Sigmoid colon (tissue), 7 donors: ENCODE results near the gene ALPK3. TPM values are rescaled to one million over a fixed set of nuclear protein-coding genes. Genes with fewer than 3 reads are reported as not detected.

Experiments
- DNase-seq: peaks from one replicate; pipeline ENCODE4 v3.0.0-alpha.2; 2019
- H3K27ac ChIP-seq, 4 donors: fragments of 200-600 bp; sonication (generic); one replicate each; pipeline ENCODE4 v1.5.1; 2016 to 2019; ENCODE audit warnings: mild to moderate bottlenecking in 1 of 4
- H3K27me3 ChIP-seq, 3 donors: fragments of 200-600 bp; sonication (generic); one replicate each; pipeline ENCODE4 v1.5.1; 2019; ENCODE audit warnings: mild to moderate bottlenecking in 1 of 3
- H3K36me3 ChIP-seq, 4 donors: fragments of 200-600 bp; sonication (generic); one replicate each; pipeline ENCODE4 v1.5.1; 2016 to 2019
- H3K4me1 ChIP-seq, 4 donors: fragments of 200-600 bp; sonication (generic); one replicate each; pipeline ENCODE4 v1.5.1; 2017 to 2019
- H3K4me3 ChIP-seq, 4 donors: fragments of 200-600 bp; sonication (generic); one replicate each; pipeline ENCODE4 v1.5.1; 2017 to 2019; ENCODE audit warnings: mild to moderate bottlenecking in 2 of 4, moderate library complexity in 1 of 4
- H3K9me3 ChIP-seq, 4 donors: fragments of 200-600 bp in 3 of 4; sonication (generic) in 3 of 4; one replicate each; pipeline versions ENCODE4 v1.5.1 to v1.6.1; 2013 to 2019
- CTCF ChIP-seq, 4 experiments: fragments of 450-650 bp in 3 of 4; fragments of 200-600 bp in 1 of 4; IDR thresholded peaks; one replicate each; pipeline ENCODE4 v1.5.1; 2016 to 2019; ENCODE audit warnings: antibody characterized with exemption in 4 of 4, mild to moderate bottlenecking in 3 of 4, moderate library complexity in 2 of 4
- EP300 ChIP-seq, 4 donors: sonication (generic); formaldehyde crosslinking; IDR thresholded peaks; one replicate each; pipeline ENCODE4 v1.6.1; 2017; ENCODE audit warnings: antibody characterized with exemption in 4 of 4
- POLR2A ChIP-seq, 2 donors: fragments of 450-650 bp; IDR thresholded peaks; one replicate each; pipeline ENCODE4 v1.6.1; 2016; ENCODE audit warnings: antibody characterized with exemption in 2 of 2, mild to moderate bottlenecking in 2 of 2, moderate library complexity in 2 of 2
- POLR2AphosphoS5 ChIP-seq, 4 donors: sonication (generic); formaldehyde crosslinking; IDR thresholded peaks; one replicate each; pipeline ENCODE4 v1.6.1; 2017; ENCODE audit warnings: antibody characterized with exemption in 4 of 4
- WGBS, 2 donors: extraction: QIAGEN DNeasy Blood & Tissue Kit; methylation state at CpG; one replicate each; pipeline ENCODE4 v1.1.7; 2013; 5-methylcytosine and 5-hydroxymethylcytosine counted together
- intact Hi-C: fragments of 100-400 bp; cut with DNase I; formaldehyde crosslinking; loops from one replicate; pipeline ENCODE4 v1.15.1; 2023
- polyA plus RNA-seq, 3 donors: library from polyadenylated mRNA; stranded (reverse); fragments of 200-250 nt; gene quantifications; one replicate each; pipeline ENCODE4 v1.2.3, GENCODE V29; 2013
- total RNA-seq, 4 donors: library from RNA; depleted of rRNA; stranded (reverse); fragments of >200 nt; gene quantifications; one replicate each; pipeline ENCODE4 v1.1.0, GENCODE V29; 2016
- donor health status: healthy with polysubstance abuse.
- donor health status: Bipolar disorder and iron deficiency.
- donor health status: healthy.

ALPK3 gene
- total and polyA plus RNA-seq, 7 donors = under 0.01 to 41.0 (median 3.9) TPM

- H3K4me1 ChIP-seq = no peaks in the 10 kb centered on the region
- TF ChIP-seq POLR2A (IDR thresholded peaks at IDR 0.05) (no peak), POLR2AphosphoS5 (IDR thresholded peaks at IDR 0.05) (no peak), EP300 (IDR thresholded peaks at IDR 0.05) (no peak), CTCF (IDR thresholded peaks at IDR 0.05) (no peak)
- no peaks in the 10 kb centered on the region for H3K9me3 ChIP-seq
Measured at GRCh38 chr15:84886984-84887299, 69.8 kb downstream of the ALPK3 start.

GRCh38 chr15:84887938-84888337 is 70.8 kb downstream of the ALPK3 start:
- no peak overlapping the region for H3K27ac ChIP-seq
- no peak overlapping the region for H3K4me3 ChIP-seq
- intact Hi-C loops = no loop called here
- no peaks in the 10 kb centered on the region for H3K4me1 ChIP-seq
- no peaks in the 10 kb centered on the region for H3K9me3 ChIP-seq
- H3K36me3 ChIP-seq = no peaks in the 10 kb centered on the region
- 75 to 82% methylated on average over 4 of the region's 4 CpGs for WGBS, 2 donors
- TF ChIP-seq POLR2AphosphoS5 (IDR thresholded peaks at IDR 0.05) (no peak), CTCF (IDR thresholded peaks at IDR 0.05) (no peak), POLR2A (IDR thresholded peaks at IDR 0.05) (no peak), EP300 (IDR thresholded peaks at IDR 0.05) (no peak)
- H3K27me3 ChIP-seq = peaks cover 0 to 14% (median 0%) of the 10 kb centered on the region in 3 donors
- no peak for DNase-seq

More at GRCh38 chr15:84886984-84887299, 69.8 kb downstream of the ALPK3 start:
- Histone ChIP-seq H3K4me3 (no peak overlapping the region), H3K27ac (no peak overlapping the region), H3K27me3 (peaks cover 0 to 14% (median 0%) of the 10 kb centered on the region in 3 donors), H3K36me3 (no peaks in the 10 kb centered on the region)
- WGBS, 2 donors = 76 to 79% methylated on average over 1 of the region's 1 CpG
- no peak for DNase-seq
- intact Hi-C loops = no loop called here

- no peak for DNase-seq
- no peak overlapping the region for H3K27ac ChIP-seq
- H3K36me3 ChIP-seq = no peaks in the 10 kb centered on the region
- WGBS, 2 donors = 86% methylated on average over 17 of the region's 17 CpGs
- no peaks in the 10 kb centered on the region for H3K4me1 ChIP-seq
- no peak overlapping the region for H3K4me3 ChIP-seq
- intact Hi-C loops = no loop called here
- peaks cover 0 to 14% (median 0%) of the 10 kb centered on the region in 3 donors for H3K27me3 ChIP-seq
- H3K9me3 ChIP-seq = no peaks in the 10 kb centered on the region
- TF ChIP-seq POLR2AphosphoS5 (IDR thresholded peaks at IDR 0.05) = no peak
- no peak for TF ChIP-seq POLR2A (IDR thresholded peaks at IDR 0.05)
- TF ChIP-seq EP300 (IDR thresholded peaks at IDR 0.05) = no peak
- no peak for TF ChIP-seq CTCF (IDR thresholded peaks at IDR 0.05)
Measured at GRCh38 chr15:84888639-84889038, 71.5 kb downstream of the ALPK3 start.

- Histone ChIP-seq H3K36me3 (no peaks in the 10 kb centered on the region), H3K27ac (no peak overlapping the region), H3K4me3 (no peak overlapping the region), H3K9me3 (no peaks in the 10 kb centered on the region), H3K4me1 (no peaks in the 10 kb centered on the region), H3K27me3 (peaks cover 0 to 14% (median 0%) of the 10 kb centered on the region in 3 donors)
- no peak for TF ChIP-seq POLR2AphosphoS5 (IDR thresholded peaks at IDR 0.05)
- TF ChIP-seq EP300 (IDR thresholded peaks at IDR 0.05) = no peak
- no peak for TF ChIP-seq POLR2A (IDR thresholded peaks at IDR 0.05)
- TF ChIP-seq CTCF (IDR thresholded peaks at IDR 0.05) = no peak
- no peak for DNase-seq
- intact Hi-C loops = no loop called here
- WGBS, 2 donors = 89 to 90% methylated on average over 8 of the region's 8 CpGs
Measured at GRCh38 chr15:84889313-84889990, 72.3 kb downstream of the ALPK3 start.
